GM19043 (cell line): ENCODE results near the gene SLC52A3.
"Not testable (repeated sequence)": the region's sequence is repeated elsewhere in the genome, so short reads cannot be mapped to it uniquely, and the experiment has no call there.

ENCODE experiments used
- ATAC-seq: cut with Tn5 transposase; IDR thresholded peaks from one replicate; pipeline ENCODE4 v1.9.1; 2021; ENCODE audit warnings: low read depth; ENCODE audit not compliant: unreplicated experiment

Gene SLC52A3

GRCh38 chr20:731891-732560, 36.3 kb downstream of the SLC52A3 start:
- ATAC-seq, result no peak

GRCh38 chr20:730005-730404, 38.3 kb downstream of the SLC52A3 start:
- no peak for ATAC-seq

- no peak for ATAC-seq
Measured at GRCh38 chr20:728256-728944, 39.9 kb downstream of the SLC52A3 start.

- ATAC-seq, result no peak
Measured at GRCh38 chr20:726160-726559, 42.1 kb downstream of the SLC52A3 start.

DNA sequence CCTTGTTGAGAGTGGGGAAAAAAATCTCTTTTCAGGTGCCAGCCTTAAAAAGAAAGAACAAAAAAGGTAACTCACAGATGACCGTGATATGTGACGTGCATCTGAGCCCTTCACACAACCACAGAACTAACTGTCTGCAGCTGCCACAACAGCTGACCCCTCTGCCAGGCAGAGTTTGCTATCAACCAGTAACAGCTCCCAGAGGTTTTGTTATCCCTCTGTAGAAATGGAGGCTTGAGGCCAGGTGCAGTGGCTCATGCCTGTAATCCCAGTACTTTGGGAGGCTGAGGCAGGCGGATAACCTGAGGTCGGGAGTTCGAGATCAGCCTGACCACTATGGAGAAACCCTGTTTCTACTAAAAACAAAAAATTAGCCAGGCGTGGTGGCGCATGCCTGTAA, 42.8 kb downstream of the SLC52A3 start:
- no peak for ATAC-seq

- ATAC-seq, result not testable (repeated sequence)
Measured at GRCh38 chr20:724797-725196, 43.5 kb downstream of the SLC52A3 start.

DNA sequence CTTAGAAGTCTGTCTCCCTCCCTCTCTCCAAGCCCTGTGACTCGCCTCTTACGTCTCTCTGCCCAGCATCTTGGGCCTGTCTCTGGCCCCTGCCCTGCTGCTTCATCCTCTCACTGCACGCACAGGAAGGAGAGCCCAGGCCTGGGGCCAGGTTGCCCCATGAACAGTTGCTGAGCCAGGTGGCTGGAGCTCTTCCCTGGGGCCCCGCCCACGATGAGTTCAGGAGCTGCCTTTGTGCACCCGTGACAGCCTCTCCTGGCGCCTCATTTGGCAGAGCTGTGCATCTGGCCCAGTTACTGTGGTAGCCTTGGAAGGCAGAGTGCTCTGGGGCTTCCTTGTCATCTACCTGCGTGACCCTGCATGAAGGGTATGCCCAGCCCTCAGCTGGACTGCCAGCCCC, 44.5 kb downstream of the SLC52A3 start:
- ATAC-seq, result no peak

GRCh38 chr20:722822-723644, 45.3 kb downstream of the SLC52A3 start:
- no peak for ATAC-seq

DNA sequence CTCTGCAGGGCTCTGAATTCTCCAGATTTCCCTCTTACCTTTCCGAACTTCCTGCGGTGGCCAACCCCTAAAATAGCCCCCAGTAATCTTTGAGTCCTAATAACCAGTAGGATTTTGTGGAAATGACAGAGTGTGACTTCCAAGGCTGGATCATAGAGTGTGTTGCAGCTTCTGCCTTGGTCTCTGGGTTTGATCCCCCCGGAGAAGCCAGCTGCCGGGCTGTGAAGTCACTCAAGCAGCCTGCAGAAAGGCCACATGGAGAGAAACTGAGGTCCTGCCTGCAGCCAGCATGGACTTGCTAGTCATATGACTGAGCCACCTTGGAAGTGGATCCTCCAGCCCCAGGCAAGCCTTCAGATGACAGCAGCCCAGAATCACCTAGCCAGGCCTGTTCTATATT, 46.4 kb downstream of the SLC52A3 start:
- no peak for ATAC-seq

GRCh38 chr20:719816-720215, 48.5 kb downstream of the SLC52A3 start:
- no peak for ATAC-seq

DNA sequence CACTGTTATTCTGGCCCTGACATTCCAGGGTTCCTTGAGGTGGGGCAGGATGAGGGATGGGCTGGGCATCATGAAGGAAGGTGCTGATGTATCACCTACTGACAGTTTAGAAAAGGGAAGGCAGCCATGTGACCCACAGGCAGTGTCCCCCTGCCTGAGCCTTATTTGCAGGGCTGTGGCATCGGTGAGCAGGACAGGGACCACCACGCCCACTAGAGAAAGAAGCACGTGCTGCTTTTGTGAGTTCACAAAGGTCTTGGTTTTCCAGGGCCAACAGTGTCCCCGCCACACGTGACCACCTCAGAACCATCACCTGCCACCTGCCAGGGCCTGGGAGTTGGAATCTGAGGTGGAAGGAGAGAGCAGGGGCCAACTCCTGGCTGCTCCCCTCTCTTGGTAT, 49.2 kb downstream of the SLC52A3 start:
- ATAC-seq, result no peak

DNA sequence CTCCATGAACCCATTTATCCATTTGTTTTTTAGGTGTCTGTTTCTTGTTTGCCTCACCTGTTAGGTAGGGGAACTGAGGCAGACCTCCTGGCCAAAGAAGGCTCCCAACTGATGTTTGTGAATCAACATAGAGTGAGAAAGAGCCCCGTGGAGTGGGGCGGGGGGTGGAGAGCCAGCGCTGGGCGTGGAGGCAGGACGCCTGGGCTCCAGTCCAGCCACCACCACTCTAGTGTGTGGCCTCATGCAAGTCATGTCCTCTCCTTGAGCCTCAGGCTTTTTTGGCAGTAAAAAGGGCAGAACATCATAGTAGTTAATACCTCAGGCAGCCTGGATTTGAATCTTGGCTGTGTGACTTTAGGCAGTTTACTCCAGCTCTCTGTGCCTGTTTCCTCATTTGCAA, 50.5 kb downstream of the SLC52A3 start:
- ATAC-seq, result no peak

DNA sequence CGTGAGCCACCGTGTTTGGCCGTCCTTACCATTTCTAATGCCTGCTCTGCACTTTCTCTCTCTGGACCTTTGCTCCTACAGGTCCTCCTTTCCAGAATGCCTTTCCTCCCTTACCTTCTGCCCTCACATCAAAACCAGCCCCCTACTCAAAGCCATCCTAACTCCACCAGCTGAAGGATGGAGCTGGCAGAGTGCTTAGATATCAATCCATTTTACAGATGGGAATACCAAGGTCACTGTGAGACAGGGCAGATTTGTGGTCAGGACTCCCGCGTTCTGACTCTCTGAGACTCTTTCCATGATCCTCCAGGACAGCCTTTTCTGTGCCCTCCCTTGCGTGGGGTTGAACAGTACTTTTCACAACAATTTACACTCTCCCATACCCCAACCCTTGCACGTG, 51.0 kb downstream of the SLC52A3 start:
- no peak for ATAC-seq

GRCh38 chr20:714453-714852, 53.8 kb downstream of the SLC52A3 start:
- no peak for ATAC-seq

GRCh38 chr20:711576-711975, 56.7 kb downstream of the SLC52A3 start:
- ATAC-seq, result no peak

GRCh38 chr20:710780-711450, 57.4 kb downstream of the SLC52A3 start:
- ATAC-seq, result no peak
